H1 (cell line): ENCODE measurements around the gene SMIM9. TPM values are rescaled to one million over a fixed set of nuclear protein-coding genes. Genes with fewer than 3 reads are reported as not detected.

Experiments used
- SIRT6 ChIP-seq: IDR thresholded peaks from one replicate; pipeline ENCODE4 v1.7.1; 2012; ENCODE audit warnings: low read length, inconsistent platforms
- polyA plus RNA-seq, 7 experiments: library from polyadenylated mRNA; depleted of rRNA in 3 of 7; stranded (reverse) in 5 of 7; unstranded in 2 of 7; fragments of >200 nt in 5 of 7; fragments of 200-250 nt in 2 of 7; gene quantifications; 1 replicate in 5 of 7; 2 replicates in 1 of 7; 4 replicates in 1 of 7; pipeline versions ENCODE4 v1.2.1 to v1.2.3, GENCODE V29; 2011 to 2013; ENCODE audit warnings: missing spikeins in 2 of 7, mixed read lengths in 2 of 7
- total RNA-seq: library from RNA; stranded (reverse); fragmentation: NEBNext Ultra II Directional; extraction: Animal tissue kit (Norgen Biotek cat#: 25700); gene quantifications from 2 replicates; pipeline ENCODE4 v1.2.1, GENCODE V29; 2021
- TF ChIP-seq, protein P1 (sequence below): fragments of 300-600 bp; sonication (generic); IDR thresholded peaks from 2 replicates; pipeline ENCODE4 v1.7.1; 2012; ENCODE audit warnings: low read length, moderate library complexity, mild to moderate bottlenecking, inconsistent platforms; ENCODE audit not compliant: insufficient replicate concordance

The SMIM9 gene
- total and polyA plus RNA-seq, 2 of the 8 experiments (the other 6 are each of a cell fraction or from before 2014, with no cell fraction given): not detected

DNA sequence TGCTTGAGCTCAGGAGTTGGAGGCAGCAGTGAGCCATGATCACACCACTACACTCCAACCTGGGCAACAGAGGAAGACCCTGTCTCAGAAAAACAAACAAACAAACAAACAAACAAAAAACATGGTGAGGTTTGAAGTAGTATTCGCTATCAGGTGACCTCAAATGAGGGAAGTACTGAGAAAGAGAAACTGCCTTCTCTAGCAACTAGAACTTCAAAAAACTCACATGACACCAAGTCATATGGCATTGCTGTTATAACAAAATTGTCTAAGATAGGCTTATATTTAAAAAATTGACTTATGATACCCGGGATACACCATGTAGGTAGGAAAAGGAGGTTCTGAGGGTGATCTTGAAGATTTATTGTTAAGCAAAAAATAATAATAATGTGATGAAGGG, 39.4 kb downstream of the SMIM9 start (continued):
- TF ChIP-seq, protein P1, sequence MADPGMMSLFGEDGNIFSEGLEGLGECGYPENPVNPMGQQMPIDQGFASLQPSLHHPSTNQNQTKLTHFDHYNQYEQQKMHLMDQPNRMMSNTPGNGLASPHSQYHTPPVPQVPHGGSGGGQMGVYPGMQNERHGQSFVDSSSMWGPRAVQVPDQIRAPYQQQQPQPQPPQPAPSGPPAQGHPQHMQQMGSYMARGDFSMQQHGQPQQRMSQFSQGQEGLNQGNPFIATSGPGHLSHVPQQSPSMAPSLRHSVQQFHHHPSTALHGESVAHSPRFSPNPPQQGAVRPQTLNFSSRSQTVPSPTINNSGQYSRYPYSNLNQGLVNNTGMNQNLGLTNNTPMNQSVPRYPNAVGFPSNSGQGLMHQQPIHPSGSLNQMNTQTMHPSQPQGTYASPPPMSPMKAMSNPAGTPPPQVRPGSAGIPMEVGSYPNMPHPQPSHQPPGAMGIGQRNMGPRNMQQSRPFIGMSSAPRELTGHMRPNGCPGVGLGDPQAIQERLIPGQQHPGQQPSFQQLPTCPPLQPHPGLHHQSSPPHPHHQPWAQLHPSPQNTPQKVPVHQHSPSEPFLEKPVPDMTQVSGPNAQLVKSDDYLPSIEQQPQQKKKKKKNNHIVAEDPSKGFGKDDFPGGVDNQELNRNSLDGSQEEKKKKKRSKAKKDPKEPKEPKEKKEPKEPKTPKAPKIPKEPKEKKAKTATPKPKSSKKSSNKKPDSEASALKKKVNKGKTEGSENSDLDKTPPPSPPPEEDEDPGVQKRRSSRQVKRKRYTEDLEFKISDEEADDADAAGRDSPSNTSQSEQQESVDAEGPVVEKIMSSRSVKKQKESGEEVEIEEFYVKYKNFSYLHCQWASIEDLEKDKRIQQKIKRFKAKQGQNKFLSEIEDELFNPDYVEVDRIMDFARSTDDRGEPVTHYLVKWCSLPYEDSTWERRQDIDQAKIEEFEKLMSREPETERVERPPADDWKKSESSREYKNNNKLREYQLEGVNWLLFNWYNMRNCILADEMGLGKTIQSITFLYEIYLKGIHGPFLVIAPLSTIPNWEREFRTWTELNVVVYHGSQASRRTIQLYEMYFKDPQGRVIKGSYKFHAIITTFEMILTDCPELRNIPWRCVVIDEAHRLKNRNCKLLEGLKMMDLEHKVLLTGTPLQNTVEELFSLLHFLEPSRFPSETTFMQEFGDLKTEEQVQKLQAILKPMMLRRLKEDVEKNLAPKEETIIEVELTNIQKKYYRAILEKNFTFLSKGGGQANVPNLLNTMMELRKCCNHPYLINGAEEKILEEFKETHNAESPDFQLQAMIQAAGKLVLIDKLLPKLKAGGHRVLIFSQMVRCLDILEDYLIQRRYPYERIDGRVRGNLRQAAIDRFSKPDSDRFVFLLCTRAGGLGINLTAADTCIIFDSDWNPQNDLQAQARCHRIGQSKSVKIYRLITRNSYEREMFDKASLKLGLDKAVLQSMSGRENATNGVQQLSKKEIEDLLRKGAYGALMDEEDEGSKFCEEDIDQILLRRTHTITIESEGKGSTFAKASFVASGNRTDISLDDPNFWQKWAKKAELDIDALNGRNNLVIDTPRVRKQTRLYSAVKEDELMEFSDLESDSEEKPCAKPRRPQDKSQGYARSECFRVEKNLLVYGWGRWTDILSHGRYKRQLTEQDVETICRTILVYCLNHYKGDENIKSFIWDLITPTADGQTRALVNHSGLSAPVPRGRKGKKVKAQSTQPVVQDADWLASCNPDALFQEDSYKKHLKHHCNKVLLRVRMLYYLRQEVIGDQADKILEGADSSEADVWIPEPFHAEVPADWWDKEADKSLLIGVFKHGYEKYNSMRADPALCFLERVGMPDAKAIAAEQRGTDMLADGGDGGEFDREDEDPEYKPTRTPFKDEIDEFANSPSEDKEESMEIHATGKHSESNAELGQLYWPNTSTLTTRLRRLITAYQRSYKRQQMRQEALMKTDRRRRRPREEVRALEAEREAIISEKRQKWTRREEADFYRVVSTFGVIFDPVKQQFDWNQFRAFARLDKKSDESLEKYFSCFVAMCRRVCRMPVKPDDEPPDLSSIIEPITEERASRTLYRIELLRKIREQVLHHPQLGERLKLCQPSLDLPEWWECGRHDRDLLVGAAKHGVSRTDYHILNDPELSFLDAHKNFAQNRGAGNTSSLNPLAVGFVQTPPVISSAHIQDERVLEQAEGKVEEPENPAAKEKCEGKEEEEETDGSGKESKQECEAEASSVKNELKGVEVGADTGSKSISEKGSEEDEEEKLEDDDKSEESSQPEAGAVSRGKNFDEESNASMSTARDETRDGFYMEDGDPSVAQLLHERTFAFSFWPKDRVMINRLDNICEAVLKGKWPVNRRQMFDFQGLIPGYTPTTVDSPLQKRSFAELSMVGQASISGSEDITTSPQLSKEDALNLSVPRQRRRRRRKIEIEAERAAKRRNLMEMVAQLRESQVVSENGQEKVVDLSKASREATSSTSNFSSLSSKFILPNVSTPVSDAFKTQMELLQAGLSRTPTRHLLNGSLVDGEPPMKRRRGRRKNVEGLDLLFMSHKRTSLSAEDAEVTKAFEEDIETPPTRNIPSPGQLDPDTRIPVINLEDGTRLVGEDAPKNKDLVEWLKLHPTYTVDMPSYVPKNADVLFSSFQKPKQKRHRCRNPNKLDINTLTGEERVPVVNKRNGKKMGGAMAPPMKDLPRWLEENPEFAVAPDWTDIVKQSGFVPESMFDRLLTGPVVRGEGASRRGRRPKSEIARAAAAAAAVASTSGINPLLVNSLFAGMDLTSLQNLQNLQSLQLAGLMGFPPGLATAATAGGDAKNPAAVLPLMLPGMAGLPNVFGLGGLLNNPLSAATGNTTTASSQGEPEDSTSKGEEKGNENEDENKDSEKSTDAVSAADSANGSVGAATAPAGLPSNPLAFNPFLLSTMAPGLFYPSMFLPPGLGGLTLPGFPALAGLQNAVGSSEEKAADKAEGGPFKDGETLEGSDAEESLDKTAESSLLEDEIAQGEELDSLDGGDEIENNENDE: no peak
- no peak for TF ChIP-seq SIRT6
